Measurements from ENCODE around the gene SMAD7.

Gene SMAD7

GRCh38 chr18:48950536-48951447, at the start of gene SMAD7:
Gene SMAD7, minus strand, starts transcription at chr18:48950965. Its CDS starts 541 bp downstream, at chr18:48950424.
- peak within 1 kb of the TSS; percentile 97 for H3K27ac ChIP-seq
- no peak for TF ChIP-seq CTCF (conservative IDR thresholded peaks at IDR 0.05)

GRCh38 chr18:48999569-48999968, 48.8 kb upstream of the SMAD7 start:
- TF ChIP-seq CTCF (conservative IDR thresholded peaks at IDR 0.05), result no peak
- peak overlapping the region; percentile 8; the same call in 1 of the 2 replicates for H3K27ac ChIP-seq

GRCh38 chr18:48997985-48998831, 47.4 kb upstream of the SMAD7 start:
- TF ChIP-seq CTCF (conservative IDR thresholded peaks at IDR 0.05), result no peak
- peak overlapping the region; percentile 93 for H3K27ac ChIP-seq

GRCh38 chr18:48997681-48997984, 46.9 kb upstream of the SMAD7 start:
- peak overlapping the region; percentile 93 for H3K27ac ChIP-seq
- TF ChIP-seq CTCF (conservative IDR thresholded peaks at IDR 0.05), result no peak

GRCh38 chr18:48996901-48997463, 46.2 kb upstream of the SMAD7 start:
- peak overlapping the region; percentile 93 for H3K27ac ChIP-seq
- no peak; the same call in 1 of the 2 replicates for TF ChIP-seq CTCF (conservative IDR thresholded peaks at IDR 0.05)

GRCh38 chr18:48996041-48996440, 45.3 kb upstream of the SMAD7 start:
- TF ChIP-seq CTCF (conservative IDR thresholded peaks at IDR 0.05), result no peak
- peak overlapping the region; percentile 93 for H3K27ac ChIP-seq

All from VCaP (cell line).